Sigmoid colon (tissue), 4 donors: ENCODE results near the gene DDX27.

Experiments used
- CTCF ChIP-seq, 4 experiments: fragments of 450-650 bp in 3 of 4; fragments of 200-600 bp in 1 of 4; IDR thresholded peaks; one replicate each; pipeline ENCODE4 v1.5.1; 2016 to 2019; ENCODE audit warnings: antibody characterized with exemption in 4 of 4, mild to moderate bottlenecking in 3 of 4, moderate library complexity in 2 of 4
- EP300 ChIP-seq, 4 donors: sonication (generic); formaldehyde crosslinking; IDR thresholded peaks; one replicate each; pipeline ENCODE4 v1.6.1; 2017; ENCODE audit warnings: antibody characterized with exemption in 4 of 4
- POLR2AphosphoS5 ChIP-seq, 4 donors: sonication (generic); formaldehyde crosslinking; IDR thresholded peaks; one replicate each; pipeline ENCODE4 v1.6.1; 2017; ENCODE audit warnings: antibody characterized with exemption in 4 of 4

- TF ChIP-seq CTCF (IDR thresholded peaks at IDR 0.05), result no peak
- no peak for TF ChIP-seq POLR2AphosphoS5 (IDR thresholded peaks at IDR 0.05)
- no peak for TF ChIP-seq EP300 (IDR thresholded peaks at IDR 0.05)
Observed at GRCh38 chr20:49293122-49293521, 73.9 kb downstream of the DDX27 start.
